K562 (cell line): ENCODE data around the gene TIA1. TPM values are rescaled to one million over a fixed set of nuclear protein-coding genes. Genes with fewer than 3 reads are reported as not detected.

Source experiments
- ATAC-seq: fragments of 200-7000 bp; cut with Tn5 transposase; 3 replicates; pipeline ENCODE4 v1.9.1; 2020; ENCODE audit warnings: moderate library complexity
- BruUV-seq: library from RNA; stranded (reverse); fragments of 400-500 nt; replicated peaks from 2 replicates; lab custom pipeline; 2021; lab: Mats Ljungman, UMichigan
- CTCF ChIA-PET: fragments of 300-600 bp; formaldehyde crosslinking; extraction: SDS; loops from one replicate; lab custom pipeline; 2021; ENCODE audit warnings: low intra/inter-chr PET ratio; lab: Yijun Ruan, JAX
- POLR2A ChIA-PET: fragments of 300-600, 350-650 bp; sonication (Branson Sonifier 250); formaldehyde crosslinking; extraction: SDS; loops from one replicate; lab custom pipeline; 2021; ENCODE audit warnings: antibody characterized with exemption, inconsistent platforms; lab: Yijun Ruan, JAX
- DNase-seq, 4 experiments: peaks; one replicate each; pipeline versions ENCODE4 v3.0.0 to v3.0.0-alpha.2; 2011 to 2018; ENCODE audit warnings: low spot score in 3 of 4, mixed read lengths in 3 of 4; ENCODE audit errors: extremely low read depth in 1 of 4
- FAIRE-seq: peaks from 2 replicates; lab custom pipeline; 2011; peaks lifted over from hg19 to GRCh38; lab: Jason Lieb, UNC
- H2AFZ ChIP-seq: 2 replicates; pipeline ENCODE4 v1.6.0; 2011; ENCODE audit warnings: low read depth, low read length, control low read depth, inconsistent platforms
- H3K27ac ChIP-seq: fragments of 200-600 bp; 3 replicates; pipeline ENCODE4 v1.8.0; 2011; ENCODE audit warnings: low read depth, mild to moderate bottlenecking, control low read depth, inconsistent platforms, low read length, moderate library complexity, mixed read lengths; ENCODE audit errors: extremely low read depth
- H3K27me3 ChIP-seq, 2 experiments: fragments of 300-600 bp in 1 of 2; 2 replicates in 1 of 2; 3 replicates in 1 of 2; pipeline versions ENCODE4 v1.6.0 to v1.8.0; 2011; ENCODE audit warnings: inconsistent platforms in 2 of 2, low read length in 2 of 2, mild to moderate bottlenecking in 1 of 2, mixed read lengths in 1 of 2, moderate library complexity in 1 of 2; ENCODE audit not compliant: control insufficient read depth in 2 of 2, insufficient read depth in 2 of 2
- H3K36me3 ChIP-seq: fragments of 300-600 bp; 3 replicates; pipeline ENCODE4 v1.8.0; 2011; ENCODE audit warnings: mild to moderate bottlenecking, low read length, inconsistent platforms; ENCODE audit not compliant: control insufficient read depth, insufficient read depth
- H3K4me1 ChIP-seq, 2 experiments: fragments of 200-600 bp in 1 of 2; replicated peaks in 1 of 2; 2 replicates in 1 of 2; 3 replicates in 1 of 2; pipeline versions ENCODE4 v1.5.1 to v1.8.0; 2011; ENCODE audit warnings: inconsistent platforms in 2 of 2, low read length in 2 of 2, mild to moderate bottlenecking in 1 of 2, mixed read lengths in 1 of 2, moderate library complexity in 1 of 2; ENCODE audit not compliant: control insufficient read depth in 2 of 2, insufficient read depth in 2 of 2
- H3K4me2 ChIP-seq: 2 replicates; pipeline ENCODE4 v1.6.1; 2011; ENCODE audit warnings: low read length, control low read depth, inconsistent platforms, mixed read lengths; ENCODE audit not compliant: insufficient read depth
- H3K4me3 ChIP-seq: fragments of 200-600 bp; sonication (generic), shearing (Covaris generic); 2 replicates; pipeline ENCODE4 v1.5.1; 2016; ENCODE audit warnings: control low read depth, inconsistent platforms
- H3K79me2 ChIP-seq: fragments of 200-600 bp; 3 replicates; pipeline ENCODE4 v1.8.0; 2011; ENCODE audit warnings: low read length, inconsistent platforms; ENCODE audit not compliant: control insufficient read depth, insufficient read depth
- H3K9ac ChIP-seq, 2 experiments: 2 replicates each; pipeline versions ENCODE4 v1.6.0 to v1.6.1; 2011; ENCODE audit warnings: low read depth in 2 of 2, low read length in 2 of 2, control low read depth in 1 of 2, inconsistent platforms in 1 of 2, mild to moderate bottlenecking in 1 of 2, mixed read lengths in 1 of 2; ENCODE audit not compliant: insufficient read depth in 1 of 2
- H3K9me1 ChIP-seq: one replicate; pipeline ENCODE4 v1.6.0; 2011; ENCODE audit warnings: inconsistent platforms, mild to moderate bottlenecking, low read length, moderate library complexity; ENCODE audit not compliant: control insufficient read depth, insufficient read depth
- H3K9me3 ChIP-seq: replicated peaks from 2 replicates; pipeline ENCODE4 v1.5.1; 2011; ENCODE audit warnings: low read depth, low read length, inconsistent platforms; ENCODE audit not compliant: control insufficient read depth, insufficient read depth
- H4K20me1 ChIP-seq: replicated peaks from 2 replicates; pipeline ENCODE4 v1.6.1; 2011; ENCODE audit warnings: low read length, inconsistent platforms, mixed read lengths; ENCODE audit not compliant: control insufficient read depth, insufficient read depth
- TEAD4 ChIP-seq, 2 experiments: sonication (generic) in 1 of 2; formaldehyde crosslinking in 1 of 2; IDR thresholded peaks; 2 replicates each; pipeline versions ENCODE4 v1.6.1 to v1.8.0; 2012 to 2022; ENCODE audit warnings: borderline replicate concordance in 1 of 2, inconsistent platforms in 1 of 2, low read length in 1 of 2, mild to moderate bottlenecking in 1 of 2, missing genetic modification reagents in 1 of 2
- WGBS: fragments of 100-300 bp; shearing (Covaris generic); methylation state at CpG from one replicate; pipeline ENCODE4 v1.1.6; 2016; ENCODE audit warnings: low coverage, mixed read lengths; ENCODE audit not compliant: insufficient coverage; ENCODE audit errors: missing lambda C conversion rate; 5-methylcytosine and 5-hydroxymethylcytosine counted together
- in situ Hi-C: fragments of 300-500 bp; cut with MboI; formaldehyde crosslinking; loops from 4 replicates; pipeline ENCODE4 v1.15.0; 2018; ENCODE audit warnings: inconsistent platforms, mixed read lengths
- intact Hi-C: fragments of 100-400 bp; cut with micrococcal nuclease; formaldehyde crosslinking; loops from 2 replicates; pipeline ENCODE4 v1.14.2; 2022
- polyA plus RNA-seq, 8 experiments: library from polyadenylated mRNA; depleted of rRNA in 4 of 8; stranded (reverse) in 5 of 8; unstranded in 3 of 8; fragments of >200 nt; fragmentation: Nextera tagmentation in 2 of 8; fragmentation: Illumina TruSeq in 1 of 8; extraction: Ambion mirVana in 2 of 8; extraction: Trizol in 1 of 8; gene quantifications; 2 replicates each; pipeline versions ENCODE4 v1.2.1 to v1.2.3, GENCODE V29; 2011 to 2014; ENCODE audit warnings: inconsistent platforms in 1 of 8, missing spikeins in 1 of 8
- total RNA-seq, 7 experiments: library from RNA; depleted of rRNA in 6 of 7; stranded (reverse); fragments of >200 nt in 6 of 7; fragmentation: Illumina TruSeq in 2 of 7; extraction: Trizol in 2 of 7; gene quantifications; 2 replicates each; pipeline versions ENCODE4 v1.2.1 to v1.2.3, GENCODE V29; 2011 to 2021; ENCODE audit warnings: low replicate concordance in 1 of 7
- TF ChIP-seq, protein P1 (sequence below), 2 experiments: fragments of 450-650 bp in 1 of 2; sonication (generic) in 1 of 2; formaldehyde crosslinking in 1 of 2; IDR thresholded peaks in 1 of 2; conservative IDR thresholded peaks in 1 of 2; 2 replicates each; pipeline versions ENCODE4 v1.6.1 to v1.8.1; 2016 to 2023; ENCODE audit warnings: mild to moderate bottlenecking in 2 of 2, moderate library complexity in 2 of 2, inconsistent platforms in 1 of 2, missing genetic modification reagents in 1 of 2

The TIA1 gene
- total and polyA plus RNA-seq, 9 of the 15 experiments (the other 6 are each of a cell fraction or from before 2014, with no cell fraction given), result 25.3 to 129 (median 79.6) TPM

DNA sequence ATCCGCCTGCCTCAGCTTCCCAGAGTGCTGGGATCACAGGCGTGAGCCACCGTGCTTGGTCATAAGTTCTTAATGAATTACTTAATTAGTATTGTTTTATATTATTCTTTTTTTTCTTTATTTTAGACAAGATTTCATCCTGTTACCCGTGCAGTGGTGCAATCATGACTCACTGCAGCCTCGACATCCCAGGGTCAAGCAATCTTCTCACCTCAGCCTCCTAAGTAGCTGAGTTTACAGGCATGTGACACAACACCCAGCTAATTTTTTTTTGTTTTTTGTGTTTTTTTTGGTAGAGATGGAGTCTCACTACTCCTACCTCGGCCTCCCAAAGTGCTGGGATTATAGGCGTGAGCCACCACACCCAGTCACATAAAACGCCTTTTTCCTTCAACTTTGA lies 74.9 kb downstream of the TIA1 start:
- in situ Hi-C loops (no loop called here), intact Hi-C loops (no loop called here)
- no peaks in the 10 kb centered on the region for H3K9me1 ChIP-seq
- ATAC-seq, result no peak
- no peak for FAIRE-seq
- no peak overlapping the region for H2AFZ ChIP-seq
- H3K4me3 ChIP-seq, result no peak overlapping the region
- H3K9ac ChIP-seq, result no peak overlapping the region
- H3K27me3 ChIP-seq, result no peaks in the 10 kb centered on the region
- no peaks in the 10 kb centered on the region for H4K20me1 ChIP-seq
- peaks cover 29% of the 10 kb centered on the region for H3K36me3 ChIP-seq
- WGBS, result 74% methylated on average over 8 of the region's 8 CpGs
- no peak for DNase-seq
- no TSS peak for BruUV-seq
- H3K79me2 ChIP-seq, result no peaks in the 10 kb centered on the region
- POLR2A ChIA-PET, result interaction anchor here (0.6 to 1.4 kb wide), 5 partner anchors 9 to 591 kb away, joined by 3 to 7 read pairs (median 3); partner anchors contain the start of gene C2orf42
- H3K4me1 ChIP-seq, result peaks cover 8 to 10% of the 10 kb centered on the region in 2 experiments; a peak in 4 of 5 replicates
- H3K27ac ChIP-seq, result no peak overlapping the region
- CTCF ChIA-PET, result no interaction called here
- H3K9me3 ChIP-seq, result no peaks in the 10 kb centered on the region
- TF ChIP-seq TEAD4 (IDR thresholded peaks at IDR 0.05; ENCODE audit: low read length) (no peak), TEAD4 (CRISPR knock-in tag; IDR thresholded peaks at IDR 0.05; ENCODE audit: borderline replicate concordance) (no peak)
- TF ChIP-seq, protein P1, sequence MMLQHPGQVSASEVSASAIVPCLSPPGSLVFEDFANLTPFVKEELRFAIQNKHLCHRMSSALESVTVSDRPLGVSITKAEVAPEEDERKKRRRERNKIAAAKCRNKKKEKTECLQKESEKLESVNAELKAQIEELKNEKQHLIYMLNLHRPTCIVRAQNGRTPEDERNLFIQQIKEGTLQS (IDR thresholded peaks at IDR 0.05), result peak; percentile 33; the same call in 1 of the 2 replicates
- TF ChIP-seq, protein P1 (CRISPR knock-in tag; conservative IDR thresholded peaks at IDR 0.05), result no peak
- no peak overlapping the region for H3K4me2 ChIP-seq
